Gastroesophageal sphincter (tissue), 4 donors: ENCODE measurements around the gene SF3B4. TPM values are rescaled to one million over a fixed set of nuclear protein-coding genes. Genes with fewer than 3 reads are reported as not detected.

ENCODE experiments used
- ATAC-seq: fragments of 150-250 bp; one replicate; pipeline ENCODE4 v1.9.1; 2016; ENCODE audit warnings: mild to moderate bottlenecking, moderate library complexity
- H3K27ac ChIP-seq, 4 donors: fragments of 200-600 bp; sonication (generic) in 3 of 4; 1 replicate in 3 of 4; 2 replicates in 1 of 4; pipeline ENCODE4 v1.5.1; 2016 to 2019
- H3K27me3 ChIP-seq: fragments of 200-600 bp; sonication (generic); one replicate; pipeline ENCODE4 v1.5.1; 2019
- H3K36me3 ChIP-seq, 2 donors: fragments of 200-600 bp; sonication (generic); one replicate each; pipeline ENCODE4 v1.5.1; 2019; ENCODE audit warnings: control low read depth in 1 of 2
- H3K4me1 ChIP-seq, 3 donors: fragments of 200-600 bp; sonication (generic); 1 replicate in 2 of 3; 2 replicates in 1 of 3; pipeline ENCODE4 v1.5.1; 2016 to 2019; ENCODE audit warnings: control low read depth in 2 of 3
- H3K4me3 ChIP-seq, 2 donors: fragments of 200-600 bp; sonication (generic); one replicate each; pipeline ENCODE4 v1.5.1; 2019; ENCODE audit warnings: mild to moderate bottlenecking in 1 of 2, moderate library complexity in 1 of 2
- H3K9me3 ChIP-seq, 3 donors: fragments of 200-600 bp; sonication (generic); one replicate each; pipeline ENCODE4 v1.5.1; 2017 to 2019; ENCODE audit warnings: control low read depth in 2 of 3
- CTCF ChIP-seq, 4 experiments: fragments of 200-600 bp in 2 of 4; fragments of 450-650 bp in 2 of 4; sonication (generic) in 1 of 4; IDR thresholded peaks; one replicate each; pipeline ENCODE4 v1.5.1; 2017 to 2019; ENCODE audit warnings: antibody characterized with exemption in 4 of 4, mild to moderate bottlenecking in 2 of 4, moderate library complexity in 2 of 4
- EP300 ChIP-seq: sonication (generic); formaldehyde crosslinking; IDR thresholded peaks from one replicate; pipeline ENCODE4 v1.6.1; 2017; ENCODE audit warnings: antibody characterized with exemption, mild to moderate bottlenecking
- POLR2A ChIP-seq, 2 donors: fragments of 450-650 bp; IDR thresholded peaks; one replicate each; pipeline ENCODE4 v1.6.1; 2017; ENCODE audit warnings: antibody characterized with exemption in 2 of 2, mild to moderate bottlenecking in 2 of 2, moderate library complexity in 1 of 2
- POLR2AphosphoS5 ChIP-seq: sonication (generic); formaldehyde crosslinking; IDR thresholded peaks from one replicate; pipeline ENCODE4 v1.6.1; 2017; ENCODE audit warnings: antibody characterized with exemption
- WGBS, 2 donors: methylation state at CpG; one replicate each; pipeline ENCODE4 v1.1.5; 2018; ENCODE audit warnings: low coverage in 1 of 2; 5-methylcytosine and 5-hydroxymethylcytosine counted together
- total RNA-seq, 4 donors: library from RNA; depleted of rRNA; stranded (reverse); fragments of >200 nt; gene quantifications; one replicate each; pipeline ENCODE4 v1.1.0, GENCODE V29; 2016

The SF3B4 gene
- total RNA-seq, 4 donors from 2014 or later = 9.7 to 17.9 (median 14.0) TPM

DNA sequence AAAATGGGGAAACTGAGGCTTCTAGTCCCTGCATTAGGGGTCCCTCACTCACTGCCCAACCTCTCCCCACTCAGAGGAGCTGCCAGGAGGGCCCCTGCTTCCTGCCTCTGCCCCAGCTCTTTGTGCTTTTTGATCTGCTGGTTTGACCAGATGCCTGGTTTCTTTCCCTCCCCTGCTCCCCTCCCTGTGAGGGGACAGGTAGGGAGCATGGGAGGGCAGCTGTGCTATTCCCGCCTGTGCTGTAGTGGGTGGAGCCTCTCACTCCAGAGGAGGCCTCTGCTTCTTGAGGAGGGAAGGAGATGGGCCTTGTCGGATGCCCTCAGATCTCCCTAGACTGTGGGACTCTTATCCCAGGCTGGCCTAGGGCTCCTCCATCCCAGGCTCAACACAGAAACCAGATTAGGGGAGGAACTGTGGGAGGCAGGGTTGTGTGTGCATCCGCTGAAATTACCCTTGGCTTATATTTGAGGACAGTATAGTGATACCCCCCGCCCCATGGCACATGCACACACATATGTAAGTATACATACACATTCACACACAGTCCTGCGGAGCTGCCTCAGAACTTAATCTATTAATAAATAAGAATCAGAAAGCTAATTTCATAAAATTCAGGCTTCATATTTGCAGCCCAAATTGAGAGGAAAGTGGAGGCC, 23.6 kb downstream of the SF3B4 start:
- TF ChIP-seq POLR2AphosphoS5 = no peak
- TF ChIP-seq EP300 = no peak
- no peak for TF ChIP-seq POLR2A (IDR thresholded peaks at IDR 0.05)
- TF ChIP-seq CTCF (IDR thresholded peaks at IDR 0.05) = no peak
- Histone ChIP-seq H3K9me3 (no peaks in the 10 kb centered on the region), H3K27me3 (no peaks in the 10 kb centered on the region), H3K36me3 (peaks cover 0 to 39% of the 10 kb centered on the region in 2 donors), H3K4me3 (no peak overlapping the region), H3K4me1 (peaks cover 3 to 13% (median 4%) of the 10 kb centered on the region in 3 donors), H3K27ac (no peak overlapping the region)
- ATAC-seq = no peak
- WGBS, 2 donors = 90% methylated on average over 2 of the region's 5 CpGs; no CpG with 5 or more reads in 1 of the 2 donors

- peak within 1 kb of the TSS; percentile 85 to 88 (median 87) for H3K27ac ChIP-seq
- peaks cover 3 to 13% (median 4%) of the 10 kb centered on the region in 3 donors for H3K4me1 ChIP-seq
- WGBS, 2 donors = 0 to 4% methylated on average over 1 to 17 of the region's 65 CpGs
- H3K27me3 ChIP-seq = no peaks in the 10 kb centered on the region
- H3K9me3 ChIP-seq = no peaks in the 10 kb centered on the region
- ATAC-seq = peak; percentile 100
- TF ChIP-seq EP300 = no peak
- TF ChIP-seq POLR2A (IDR thresholded peaks at IDR 0.05) = peak; percentile 68 to 78
- TF ChIP-seq POLR2AphosphoS5 = peak; percentile 89
- peaks cover 0 to 2% of the 10 kb centered on the region in 2 donors for H3K36me3 ChIP-seq
- peak within 1 kb of the TSS; percentile 41 to 60 for H3K4me3 ChIP-seq
Measured at GRCh38 chr1:149899460-149900284, 27.9 kb downstream of the SF3B4 start, which contains the start of gene BOLA1. Gene BOLA1 (plus strand): TSS chr1:149899568. CDS start chr1:149900060, 492 bp downstream.

DNA sequence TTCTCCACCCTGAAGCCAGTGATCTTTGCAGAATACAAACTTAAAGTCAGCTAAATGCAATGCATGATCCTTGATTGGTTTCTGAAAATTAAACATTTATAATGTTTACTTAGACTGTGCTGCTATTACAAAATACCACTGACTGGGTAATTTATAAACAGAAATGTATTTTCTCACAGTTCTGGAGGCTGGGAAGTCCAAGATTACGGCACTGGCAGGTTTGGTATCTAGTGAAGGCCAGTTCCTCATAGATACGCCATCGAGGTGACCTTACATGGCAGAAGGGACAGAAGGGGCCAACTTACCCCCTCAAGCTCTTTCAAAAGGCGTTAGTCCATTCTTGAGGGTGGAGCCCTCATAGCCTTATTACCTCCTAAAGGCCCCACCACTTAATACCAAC, 31.0 kb downstream of the SF3B4 start:
- Histone ChIP-seq H3K36me3 (no peaks in the 10 kb centered on the region), H3K4me3 (no peak overlapping the region), H3K27ac (no peak overlapping the region), H3K4me1 (peaks cover 3 to 13% (median 4%) of the 10 kb centered on the region in 3 donors), H3K27me3 (no peaks in the 10 kb centered on the region), H3K9me3 (no peaks in the 10 kb centered on the region)
- WGBS, 2 donors = 100% methylated on average over 1 to 4 of the region's 4 CpGs
- TF ChIP-seq POLR2A (IDR thresholded peaks at IDR 0.05) (no peak), EP300 (no peak), POLR2AphosphoS5 (no peak), CTCF (IDR thresholded peaks at IDR 0.05) (no peak)
- no peak for ATAC-seq

DNA sequence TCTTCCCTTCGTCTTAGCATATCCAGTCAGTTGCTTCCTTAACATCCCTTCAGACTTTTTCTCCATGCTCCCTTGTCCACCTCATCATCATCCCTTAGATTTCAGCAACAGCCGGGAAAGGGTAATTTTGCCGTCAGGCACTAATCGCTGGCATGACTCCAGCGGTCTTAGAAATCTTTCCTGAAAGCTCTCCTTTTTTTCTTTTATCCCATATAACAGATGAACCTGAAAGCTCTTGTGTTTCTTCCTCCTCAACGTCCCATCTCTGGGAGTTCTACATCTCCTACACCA, 38.7 kb downstream of the SF3B4 start:
- ATAC-seq = no peak
- Histone ChIP-seq H3K36me3 (no peaks in the 10 kb centered on the region), H3K4me3 (peak overlapping the region; percentile 83 to 94), H3K9me3 (no peaks in the 10 kb centered on the region), H3K27me3 (no peaks in the 10 kb centered on the region), H3K4me1 (peaks cover 4 to 26% (median 5%) of the 10 kb centered on the region in 3 donors), H3K27ac (peak overlapping the region; percentile 98 to 100 (median 100))
- 8 to 13% methylated on average over 6 of the region's 6 CpGs for WGBS, 2 donors
- TF ChIP-seq EP300 = no peak
- TF ChIP-seq CTCF (IDR thresholded peaks at IDR 0.05) = no peak
- no peak for TF ChIP-seq POLR2AphosphoS5
- TF ChIP-seq POLR2A (IDR thresholded peaks at IDR 0.05) = no peak

- Histone ChIP-seq H3K27ac (peak overlapping the region; percentile 98 to 100 (median 100)), H3K4me3 (peak overlapping the region; percentile 83 to 94), H3K36me3 (no peaks in the 10 kb centered on the region), H3K4me1 (peaks cover 4 to 31% (median 5%) of the 10 kb centered on the region in 3 donors), H3K9me3 (no peaks in the 10 kb centered on the region), H3K27me3 (no peaks in the 10 kb centered on the region)
- peak; percentile 13 to 78 (median 62) for TF ChIP-seq CTCF (IDR thresholded peaks at IDR 0.05)
- TF ChIP-seq POLR2AphosphoS5 = peak; percentile 28
- TF ChIP-seq EP300 = no peak
- TF ChIP-seq POLR2A (IDR thresholded peaks at IDR 0.05) = no peak
- peak; percentile 42 for ATAC-seq
- WGBS, 2 donors = 1% methylated on average over 27 to 28 of the region's 28 CpGs
Measured at GRCh38 chr1:149888247-149888998, 39.2 kb downstream of the SF3B4 start.
